Measurements from ENCODE around the gene PPP2R5D.
"Not testable (repeated sequence)": the region's sequence is repeated elsewhere in the genome, so short reads cannot be mapped to it uniquely, and the experiment has no call there.

PPP2R5D gene

GRCh38 chr6:42996513-42996912 lies 12.1 kb downstream of the PPP2R5D start:
- DNase-seq, result no peak

GRCh38 chr6:42998205-42998604 lies 13.8 kb downstream of the PPP2R5D start:
- not testable (repeated sequence) for DNase-seq

GRCh38 chr6:43001843-43002242 lies 17.5 kb downstream of the PPP2R5D start:
- DNase-seq, result no peak

- no peak for DNase-seq
These were observed 21.5 kb downstream of the PPP2R5D start for GRCh38 chr6:43005844-43006243.

GRCh38 chr6:43006251-43006650 lies 21.9 kb downstream of the PPP2R5D start:
- DNase-seq, result no peak

GRCh38 chr6:43007126-43007525 lies 22.8 kb downstream of the PPP2R5D start:
- no peak for DNase-seq

- peak; percentile 63 for DNase-seq
These were observed 24.8 kb downstream of the PPP2R5D start for GRCh38 chr6:43009124-43009523.

- DNase-seq, result no peak
These were observed 26.8 kb downstream of the PPP2R5D start for GRCh38 chr6:43011207-43011606.

- DNase-seq, result no peak
These were observed 28.0 kb downstream of the PPP2R5D start for GRCh38 chr6:43012364-43012763.

GRCh38 chr6:43013097-43013842 lies 28.9 kb downstream of the PPP2R5D start:
- no peak for DNase-seq

GRCh38 chr6:43013843-43014433 lies 29.6 kb downstream of the PPP2R5D start, which contains the start of the genes KLHDC3 and MEA1:
Gene KLHDC3 (plus strand): TSS chr6:43014249. CDS start chr6:43017193, 2,944 bp downstream.
Gene MEA1 (minus strand): TSS chr6:43013946. CDS start chr6:43013813, 133 bp downstream.
- peak; percentile 95 for DNase-seq

GRCh38 chr6:43014434-43014909 lies 30.1 kb downstream of the PPP2R5D start:
- DNase-seq, result no peak

- no peak for DNase-seq
These were observed 32.0 kb downstream of the PPP2R5D start for GRCh38 chr6:43016176-43016942.

GRCh38 chr6:43016943-43017334 lies 32.6 kb downstream of the PPP2R5D start:
- DNase-seq, result no peak

GRCh38 chr6:43019152-43019551 lies 34.8 kb downstream of the PPP2R5D start:
- no peak for DNase-seq

- no peak for DNase-seq
These were observed 35.8 kb downstream of the PPP2R5D start for GRCh38 chr6:43020052-43020705.

- DNase-seq, result no peak
These were observed 36.5 kb downstream of the PPP2R5D start for GRCh38 chr6:43020847-43021246.

- DNase-seq, result peak; percentile 90
These were observed 37.1 kb downstream of the PPP2R5D start, which contains the start of gene RRP36 for GRCh38 chr6:43021270-43022047. Gene RRP36 (plus strand): TSS chr6:43021623. CDS start chr6:43021655, 32 bp downstream.

GRCh38 chr6:43024436-43024835 lies 40.1 kb downstream of the PPP2R5D start:
- no peak for DNase-seq

- no peak for DNase-seq
These were observed 42.0 kb downstream of the PPP2R5D start for GRCh38 chr6:43026365-43026764.

- DNase-seq, result no peak
These were observed 44.8 kb downstream of the PPP2R5D start for GRCh38 chr6:43029120-43029519.

- DNase-seq, result no peak
These were observed 48.0 kb downstream of the PPP2R5D start for GRCh38 chr6:43032326-43032725.
